GM18873 (cell line): ENCODE results near the gene LRRK2.
A peak's percentile ranks its signal among the peaks of the same experiment; 100 is the strongest.
"Not testable (repeated sequence)": the region's sequence is repeated elsewhere in the genome, so short reads cannot be mapped to it uniquely, and the experiment has no call there.

Source experiments
- ATAC-seq: cut with Tn5 transposase; IDR thresholded peaks from one replicate; pipeline ENCODE4 v1.9.1; 2021; ENCODE audit warnings: mild to moderate bottlenecking, moderate library complexity, moderate number of reproducible peaks; ENCODE audit not compliant: unreplicated experiment, low FRiP score

Gene LRRK2

GRCh38 chr12:40211186-40211585, 13.6 kb upstream of the LRRK2 start:
- not testable (repeated sequence) for ATAC-seq

- ATAC-seq, result no peak
Measured at GRCh38 chr12:40212566-40212965, 12.2 kb upstream of the LRRK2 start.

GRCh38 chr12:40215982-40216381, 8.8 kb upstream of the LRRK2 start:
- ATAC-seq, result no peak

- ATAC-seq, result no peak
Measured at GRCh38 chr12:40216516-40217288, 8.1 kb upstream of the LRRK2 start.

- ATAC-seq, result no peak
Measured at GRCh38 chr12:40219760-40220159, 5.0 kb upstream of the LRRK2 start.

GRCh38 chr12:40222247-40222646, 2.5 kb upstream of the LRRK2 start:
- no peak for ATAC-seq

GRCh38 chr12:40223646-40224045, 1.2 kb upstream of the LRRK2 start:
- no peak for ATAC-seq

GRCh38 chr12:40225337-40225983, 663 bp downstream of the LRRK2 start:
- no peak for ATAC-seq

- peak; percentile 54 for ATAC-seq
Measured at GRCh38 chr12:40225984-40226602, 1.3 kb downstream of the LRRK2 start.

- ATAC-seq, result no peak
Measured at GRCh38 chr12:40226705-40227104, 1.9 kb downstream of the LRRK2 start.

- no peak for ATAC-seq
Measured at GRCh38 chr12:40227447-40227846, 2.6 kb downstream of the LRRK2 start.

GRCh38 chr12:40228727-40229126, 3.9 kb downstream of the LRRK2 start:
- no peak for ATAC-seq

GRCh38 chr12:40229690-40230651, 5.2 kb downstream of the LRRK2 start:
- peak; percentile 26 for ATAC-seq

- ATAC-seq, result no peak
Measured at GRCh38 chr12:40232602-40233001, 7.8 kb downstream of the LRRK2 start.

GRCh38 chr12:40233741-40234367, 9.1 kb downstream of the LRRK2 start:
- no peak for ATAC-seq

GRCh38 chr12:40236357-40236850, 11.6 kb downstream of the LRRK2 start:
- ATAC-seq, result no peak

- ATAC-seq, result no peak
Measured at GRCh38 chr12:40238266-40238902, 13.6 kb downstream of the LRRK2 start.

- no peak for ATAC-seq
Measured at GRCh38 chr12:40238979-40239378, 14.2 kb downstream of the LRRK2 start.

- ATAC-seq, result no peak
Measured at GRCh38 chr12:40240779-40241178, 16.0 kb downstream of the LRRK2 start.
